GM12872 (cell line): ENCODE results near the gene JPT2.

Experiments used
- TF ChIP-seq, protein P1 (sequence below): IDR thresholded peaks from 3 replicates; pipeline ENCODE4 v1.5.1; 2011; ENCODE audit warnings: low read depth, mild to moderate bottlenecking, low read length, moderate library complexity; ENCODE audit not compliant: insufficient read depth

The JPT2 gene

DNA sequence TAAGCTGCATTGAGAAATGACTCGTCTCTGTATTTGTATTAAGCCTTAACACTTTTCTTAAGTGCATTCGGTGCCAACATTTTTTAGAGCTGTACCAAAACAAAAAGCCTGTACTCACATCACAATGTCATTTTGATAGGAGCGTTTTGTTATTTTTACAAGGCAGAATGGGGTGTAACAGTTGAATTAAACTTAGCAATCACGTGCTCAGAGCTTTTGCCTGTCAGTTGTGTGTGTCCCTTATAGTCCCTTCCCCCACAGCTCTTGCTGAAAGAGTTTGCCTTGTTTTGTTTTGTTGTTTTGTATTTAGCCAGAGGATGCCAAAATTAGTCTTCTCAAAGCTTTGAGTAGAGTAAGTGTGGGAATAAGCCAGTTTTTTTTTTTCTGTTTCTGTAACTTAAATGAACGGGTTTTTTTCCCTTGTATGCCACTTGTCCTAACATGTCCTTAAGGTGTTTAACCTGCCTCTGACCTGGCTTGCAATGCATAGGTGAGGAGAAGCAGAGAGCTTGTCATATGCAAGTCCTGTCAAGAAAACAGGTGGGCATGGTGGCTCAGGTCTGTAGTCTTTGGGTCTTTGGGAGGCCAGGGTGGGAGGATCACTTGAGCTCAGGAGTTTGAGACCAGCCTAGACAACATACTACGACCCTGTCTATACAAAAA, 23.3 kb downstream of the JPT2 start:
- TF ChIP-seq, protein P1, sequence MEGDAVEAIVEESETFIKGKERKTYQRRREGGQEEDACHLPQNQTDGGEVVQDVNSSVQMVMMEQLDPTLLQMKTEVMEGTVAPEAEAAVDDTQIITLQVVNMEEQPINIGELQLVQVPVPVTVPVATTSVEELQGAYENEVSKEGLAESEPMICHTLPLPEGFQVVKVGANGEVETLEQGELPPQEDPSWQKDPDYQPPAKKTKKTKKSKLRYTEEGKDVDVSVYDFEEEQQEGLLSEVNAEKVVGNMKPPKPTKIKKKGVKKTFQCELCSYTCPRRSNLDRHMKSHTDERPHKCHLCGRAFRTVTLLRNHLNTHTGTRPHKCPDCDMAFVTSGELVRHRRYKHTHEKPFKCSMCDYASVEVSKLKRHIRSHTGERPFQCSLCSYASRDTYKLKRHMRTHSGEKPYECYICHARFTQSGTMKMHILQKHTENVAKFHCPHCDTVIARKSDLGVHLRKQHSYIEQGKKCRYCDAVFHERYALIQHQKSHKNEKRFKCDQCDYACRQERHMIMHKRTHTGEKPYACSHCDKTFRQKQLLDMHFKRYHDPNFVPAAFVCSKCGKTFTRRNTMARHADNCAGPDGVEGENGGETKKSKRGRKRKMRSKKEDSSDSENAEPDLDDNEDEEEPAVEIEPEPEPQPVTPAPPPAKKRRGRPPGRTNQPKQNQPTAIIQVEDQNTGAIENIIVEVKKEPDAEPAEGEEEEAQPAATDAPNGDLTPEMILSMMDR, result no peak

DNA sequence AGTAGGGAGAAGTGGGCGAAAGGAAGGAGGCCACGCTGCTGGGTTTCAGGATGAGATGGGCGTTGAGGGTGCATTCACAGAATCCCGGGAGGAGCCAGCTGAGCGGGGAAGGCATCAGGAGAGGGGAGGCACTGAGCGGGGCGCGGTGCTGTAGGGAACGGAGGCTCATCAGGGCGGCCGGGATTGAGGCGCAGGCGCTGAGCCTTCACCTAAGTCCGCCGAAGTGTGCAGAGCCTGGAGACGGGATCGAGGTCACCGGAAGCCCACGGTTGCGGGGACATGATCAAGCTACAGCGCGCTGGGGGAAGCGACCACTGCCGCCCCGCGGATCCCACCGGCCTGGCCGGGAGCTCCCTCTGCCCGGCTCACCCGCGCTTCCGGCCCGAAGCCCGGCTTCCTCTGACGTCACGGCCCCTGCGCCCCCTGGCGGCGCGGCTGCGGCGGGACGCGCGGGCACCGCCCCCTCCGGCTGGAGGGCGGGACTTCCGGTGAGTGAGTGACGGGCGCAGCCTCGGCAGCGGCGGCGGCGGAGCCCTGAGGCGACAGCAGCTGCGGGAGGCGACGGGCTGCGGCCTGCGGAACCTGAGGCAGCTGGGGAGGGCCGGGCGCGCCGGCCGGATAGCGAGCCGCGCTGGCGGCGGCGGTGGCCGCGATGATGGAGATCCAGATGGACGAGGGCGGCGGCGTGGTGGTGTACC, 27.8 kb downstream of the JPT2 start, which contains the start of gene MAPK8IP3:
MAPK8IP3 (plus strand) TSS at position 508 of the 698 bp plus-strand sequence; CDS start at position 653, 145 bp downstream.
- TF ChIP-seq, protein P1, result peak; percentile 78

DNA sequence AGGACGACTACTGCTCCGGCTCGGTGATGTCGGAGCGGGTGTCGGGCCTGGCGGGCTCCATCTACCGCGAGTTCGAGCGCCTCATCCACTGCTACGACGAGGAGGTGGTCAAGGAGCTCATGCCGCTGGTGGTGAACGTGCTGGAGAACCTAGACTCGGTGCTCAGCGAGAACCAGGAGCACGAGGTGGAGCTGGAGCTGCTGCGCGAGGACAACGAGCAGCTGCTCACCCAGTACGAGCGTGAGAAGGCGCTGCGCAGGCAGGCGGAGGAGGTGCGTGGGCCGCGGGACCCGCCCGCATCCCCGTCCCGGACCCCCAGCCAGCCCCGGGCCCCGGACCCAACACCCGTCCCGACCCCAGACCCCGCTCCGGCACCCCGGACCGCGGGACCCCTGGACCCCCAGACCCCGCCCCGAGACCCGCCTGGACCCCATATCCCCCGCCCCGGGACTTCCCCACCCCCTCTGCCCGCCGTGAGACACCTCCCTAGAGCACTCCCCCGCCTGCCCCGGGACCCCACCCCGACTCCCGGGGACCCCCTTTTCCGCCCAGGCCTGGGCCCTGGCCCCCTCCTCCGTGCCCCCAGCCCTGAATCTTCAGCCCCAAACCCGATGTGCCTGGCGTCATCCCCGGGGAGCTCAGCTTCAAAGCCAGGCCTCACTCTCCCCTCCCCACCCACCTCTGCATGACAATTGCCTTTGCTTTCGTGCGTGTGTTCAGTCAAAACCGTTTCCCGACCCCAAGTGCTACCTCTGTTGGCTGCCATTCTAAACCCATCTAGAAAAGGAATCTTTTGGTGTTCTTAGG, 28.5 kb downstream of the JPT2 start:
- TF ChIP-seq, protein P1, result no peak

DNA sequence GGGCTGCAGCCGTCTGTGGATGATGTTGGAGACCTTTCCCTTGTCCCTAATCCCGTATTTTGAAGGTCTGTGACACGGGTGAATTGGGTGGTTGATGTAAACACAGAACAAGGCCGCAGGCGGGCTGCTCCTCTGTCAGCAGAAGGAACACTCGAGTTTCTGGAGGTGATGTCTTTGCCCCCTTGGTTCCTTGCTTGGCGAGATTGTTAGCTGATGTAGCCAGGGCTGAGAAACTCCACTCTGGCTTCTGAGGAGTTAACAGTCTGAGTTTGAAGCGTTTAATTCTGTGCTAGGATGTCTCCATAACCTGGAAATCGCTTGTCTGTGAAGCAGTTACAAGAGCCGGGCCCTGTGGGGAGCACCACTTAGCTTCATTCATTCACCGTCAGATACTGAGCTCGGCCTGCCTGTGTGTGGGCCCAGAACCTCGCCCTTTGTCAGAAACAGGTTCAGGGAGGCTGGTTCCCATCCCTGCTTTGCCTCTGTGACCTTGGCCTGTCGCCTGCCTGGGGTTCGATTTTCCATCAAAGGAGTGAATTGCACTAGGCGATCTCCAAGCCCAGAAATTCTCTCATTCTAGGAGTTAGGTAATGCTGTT, 29.2 kb downstream of the JPT2 start:
- TF ChIP-seq, protein P1, result no peak

DNA sequence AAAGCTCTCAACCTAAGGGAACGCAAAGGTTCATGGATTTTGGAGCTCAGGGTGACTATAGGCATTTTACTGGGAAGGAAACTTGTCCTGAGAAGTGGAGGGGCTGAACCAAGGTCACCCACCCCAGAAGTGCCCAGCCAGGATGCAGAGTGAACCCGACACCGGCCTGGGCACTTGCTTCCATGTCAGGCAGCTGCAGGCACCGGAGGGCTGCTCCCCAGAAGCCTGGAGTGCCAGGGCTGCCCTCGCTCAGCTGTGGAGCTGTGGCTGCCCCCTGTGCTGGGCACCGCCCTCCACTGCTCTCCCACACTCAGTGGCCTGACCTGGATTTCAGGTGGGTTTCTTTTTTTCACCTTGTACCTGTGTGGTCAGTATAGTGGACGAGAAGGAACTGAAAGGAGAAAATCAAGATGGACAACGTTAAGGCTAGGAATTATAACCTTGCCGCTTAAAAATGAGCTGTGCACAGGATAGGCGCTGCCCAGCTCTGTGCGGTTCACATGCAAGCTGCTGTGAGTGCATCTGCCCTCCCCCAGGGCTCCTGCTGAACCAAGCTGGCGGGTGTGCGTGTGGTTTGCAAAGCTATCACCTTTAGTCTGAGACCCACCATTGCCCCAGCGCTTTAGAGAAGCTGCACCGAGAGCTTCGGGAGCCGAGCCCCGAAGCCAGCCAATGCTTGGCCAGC, 30.1 kb downstream of the JPT2 start:
- TF ChIP-seq, protein P1, result no peak

DNA sequence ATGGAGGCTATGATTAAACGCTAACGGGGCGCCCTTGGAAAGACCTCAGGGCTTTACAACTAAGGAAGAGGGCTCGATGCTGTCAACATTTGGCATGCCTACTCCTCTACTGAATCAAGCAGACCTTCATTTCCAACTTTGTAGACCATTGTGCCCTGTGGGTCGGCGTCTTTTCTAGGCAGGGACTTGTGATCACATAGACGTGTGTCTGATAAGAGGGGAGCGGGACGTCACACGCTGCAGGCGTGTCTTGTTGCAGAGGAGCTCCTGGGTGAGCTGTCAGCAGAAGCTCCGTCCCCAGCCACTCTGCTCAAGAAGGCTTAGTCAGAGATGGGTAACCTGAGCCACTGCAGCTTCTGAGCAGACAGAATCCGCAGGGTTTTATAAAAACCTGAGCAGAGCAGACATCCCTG, 30.7 kb downstream of the JPT2 start:
- TF ChIP-seq, protein P1, result no peak
